ENCODE measurements around the gene USP11.
A peak's percentile ranks its signal among the peaks of the same experiment; 100 is the strongest.

The USP11 gene

GRCh38 chrX:47204970-47205369, 27.8 kb upstream of the USP11 start:
- DNase-seq (ENCODE audit: low spot score) = no peak

- no peak for DNase-seq (ENCODE audit: low spot score)
These were observed 26.5 kb upstream of the USP11 start for GRCh38 chrX:47206316-47206715.

GRCh38 chrX:47208108-47208507, 24.7 kb upstream of the USP11 start:
- DNase-seq (ENCODE audit: low spot score) = no peak

GRCh38 chrX:47209508-47210238, 23.1 kb upstream of the USP11 start:
- no peak for DNase-seq (ENCODE audit: low spot score)

- no peak for DNase-seq (ENCODE audit: low spot score)
These were observed 22.0 kb upstream of the USP11 start for GRCh38 chrX:47210661-47211425.

- no peak for DNase-seq (ENCODE audit: low spot score)
These were observed 20.2 kb upstream of the USP11 start for GRCh38 chrX:47212381-47213293.

GRCh38 chrX:47214435-47215077, 18.3 kb upstream of the USP11 start:
- DNase-seq (ENCODE audit: low spot score) = no peak

GRCh38 chrX:47215291-47215900, 17.4 kb upstream of the USP11 start:
- no peak for DNase-seq (ENCODE audit: low spot score)

- DNase-seq (ENCODE audit: low spot score) = no peak
These were observed 16.4 kb upstream of the USP11 start for GRCh38 chrX:47216393-47216925.

GRCh38 chrX:47217121-47217851, 15.5 kb upstream of the USP11 start:
- peak; percentile 54 for DNase-seq (ENCODE audit: low spot score)

GRCh38 chrX:47217852-47218279, 14.9 kb upstream of the USP11 start:
- peak; percentile 97 for DNase-seq (ENCODE audit: low spot score)

GRCh38 chrX:47218280-47218919, 14.4 kb upstream of the USP11 start, which contains the start of gene CDK16:
TSS of gene CDK16 (plus strand) at chrX:47218681. CDS start at chrX:47223558, 4,877 bp downstream.
- peak; percentile 97 for DNase-seq (ENCODE audit: low spot score)

- DNase-seq (ENCODE audit: low spot score) = peak; percentile 41
These were observed 13.6 kb upstream of the USP11 start for GRCh38 chrX:47218920-47219815.

GRCh38 chrX:47221756-47222155, 11.1 kb upstream of the USP11 start:
- no peak for DNase-seq (ENCODE audit: low spot score)

- DNase-seq (ENCODE audit: low spot score) = no peak
These were observed 10.0 kb upstream of the USP11 start for GRCh38 chrX:47222751-47223350.

GRCh38 chrX:47223476-47224250, 9.1 kb upstream of the USP11 start:
- no peak for DNase-seq (ENCODE audit: low spot score)

GRCh38 chrX:47224266-47224895, 8.4 kb upstream of the USP11 start:
- no peak for DNase-seq (ENCODE audit: low spot score)

Measured in AG08396 (cell line).